Kidney glomerular epithelial cell (primary cell): ENCODE results near the gene FXYD1.

Experiments
- DNase-seq: peaks from one replicate; lab custom pipeline; 2025; lab: John Stamatoyannopoulos, UW

Gene FXYD1

GRCh38 chr19:35162471-35163326, 24.1 kb downstream of the FXYD1 start:
- no peak for DNase-seq

- no peak for DNase-seq
These were observed 25.8 kb downstream of the FXYD1 start for GRCh38 chr19:35164418-35164817.

- no peak for DNase-seq
These were observed 26.8 kb downstream of the FXYD1 start for GRCh38 chr19:35165200-35166058.

- no peak for DNase-seq
These were observed 27.8 kb downstream of the FXYD1 start for GRCh38 chr19:35166100-35167063.

GRCh38 chr19:35167251-35168119, 28.9 kb downstream of the FXYD1 start:
- DNase-seq, result no peak

GRCh38 chr19:35168196-35168595, 29.6 kb downstream of the FXYD1 start:
- no peak for DNase-seq

GRCh38 chr19:35169221-35169995, 30.8 kb downstream of the FXYD1 start:
- no peak for DNase-seq

GRCh38 chr19:35170359-35171061, 31.9 kb downstream of the FXYD1 start:
- DNase-seq, result no peak

- DNase-seq, result no peak
These were observed 33.1 kb downstream of the FXYD1 start for GRCh38 chr19:35171730-35172129.

- DNase-seq, result no peak
These were observed 35.6 kb downstream of the FXYD1 start for GRCh38 chr19:35174226-35174625.

GRCh38 chr19:35176181-35176570, 37.6 kb downstream of the FXYD1 start:
- no peak for DNase-seq

- DNase-seq, result no peak
These were observed 39.0 kb downstream of the FXYD1 start for GRCh38 chr19:35177377-35178274.

- no peak for DNase-seq
These were observed 40.1 kb downstream of the FXYD1 start for GRCh38 chr19:35178701-35179100.

GRCh38 chr19:35179830-35180229, 41.2 kb downstream of the FXYD1 start:
- DNase-seq, result no peak

GRCh38 chr19:35181387-35181786, 42.8 kb downstream of the FXYD1 start:
- DNase-seq, result no peak

- DNase-seq, result no peak
These were observed 45.6 kb downstream of the FXYD1 start for GRCh38 chr19:35184267-35184666.

GRCh38 chr19:35184884-35185283, 46.3 kb downstream of the FXYD1 start:
- no peak for DNase-seq
